ENCODE results near the gene DHRSX. TPM values are rescaled to one million over a fixed set of nuclear protein-coding genes. Genes with fewer than 3 reads are reported as not detected.

The DHRSX gene
- total and polyA plus RNA-seq, 2 of the 13 experiments (the other 11 are each of a cell fraction or from before 2014, with no cell fraction given) = 15.5 to 24.3 TPM

- TF ChIP-seq NBN (conservative IDR thresholded peaks at IDR 0.05) = no peak
- TF ChIP-seq RXRA (CRISPR knock-in tag; IDR thresholded peaks at IDR 0.05) = peak; percentile 79
- peak; percentile 86; the same call in 1 of the 2 replicates for TF ChIP-seq ZNF281 (CRISPR knock-in tag; IDR thresholded peaks at IDR 0.05; ENCODE audit: borderline replicate concordance)
- peak; percentile 60; the same call in 1 of the 2 replicates for TF ChIP-seq GABPB1 (CRISPR knock-in tag; IDR thresholded peaks at IDR 0.05)
- TF ChIP-seq ZNF263 (CRISPR knock-in tag; IDR thresholded peaks at IDR 0.05) = peak; percentile 67; the same call in 1 of the 2 replicates
- peak; percentile 7; the same call in 1 of the 2 replicates for TF ChIP-seq PPARG (CRISPR knock-in tag; conservative IDR thresholded peaks at IDR 0.05)
- TF ChIP-seq SIN3A (IDR thresholded peaks at IDR 0.05; ENCODE audit: borderline replicate concordance, low read depth, low read length) = peak; percentile 66; the same call in 1 of the 2 replicates
- TF ChIP-seq MXD1 (CRISPR knock-in tag; IDR thresholded peaks at IDR 0.05) = 0 out of 2 replicates have a peak, but pooled peaks have one; percentile 57
- TF ChIP-seq ZFP91 (CRISPR knock-in tag; IDR thresholded peaks at IDR 0.05; ENCODE audit: borderline replicate concordance) = peak; percentile 49; the same call in 1 of the 2 replicates
- peak; percentile 93 for TF ChIP-seq FOXK2 (IDR thresholded peaks at IDR 0.05)
- no peak; the same call in 1 of the 2 replicates for TF ChIP-seq IRF9 (CRISPR knock-in tag; IDR thresholded peaks at IDR 0.05; ENCODE audit: borderline replicate concordance)
- peak; percentile 93 for TF ChIP-seq NCOA2 (CRISPR knock-in tag; IDR thresholded peaks at IDR 0.05)
- no peak for TF ChIP-seq ZNF180 (CRISPR knock-in tag; IDR thresholded peaks at IDR 0.05; ENCODE audit: borderline replicate concordance, low read depth)
- no peak for TF ChIP-seq ZNF143 (CRISPR knock-in tag; IDR thresholded peaks at IDR 0.05)
- no peak for TF ChIP-seq WIZ (CRISPR knock-in tag; IDR thresholded peaks at IDR 0.05)
- TF ChIP-seq STAT6 (CRISPR knock-in tag; IDR thresholded peaks at IDR 0.05; ENCODE audit: borderline replicate concordance) = peak; percentile 81; the same call in 1 of the 2 replicates
- TF ChIP-seq SP140L (CRISPR knock-in tag; IDR thresholded peaks at IDR 0.05; ENCODE audit: borderline replicate concordance) = 0 out of 2 replicates have a peak, but pooled peaks have one; percentile 78
- TF ChIP-seq BCL6 (CRISPR knock-in tag; IDR thresholded peaks at IDR 0.05) = peak; percentile 97
- TF ChIP-seq KLF16 (CRISPR knock-in tag; IDR thresholded peaks at IDR 0.05) = peak in 1 of 2 experiments; percentile 95; a peak in 2 of 4 replicates
These were observed 180.0 kb downstream of the DHRSX start (continued) for GRCh38 chrX:2320580-2321327.

All from HepG2 (cell line).